Dedifferentiated amniotic fluid mesenchymal stem cell (primary cell): ENCODE results near the gene SYT14.
A peak's percentile ranks its signal among the peaks of the same experiment; 100 is the strongest.
"Not testable (repeated sequence)": the region's sequence is repeated elsewhere in the genome, so short reads cannot be mapped to it uniquely, and the experiment has no call there.

Experiments
- DNase-seq: peaks from one replicate; pipeline ENCODE4 v3.0.0-alpha.2; 2016; ENCODE audit errors: extremely low spot score

Gene SYT14

DNA sequence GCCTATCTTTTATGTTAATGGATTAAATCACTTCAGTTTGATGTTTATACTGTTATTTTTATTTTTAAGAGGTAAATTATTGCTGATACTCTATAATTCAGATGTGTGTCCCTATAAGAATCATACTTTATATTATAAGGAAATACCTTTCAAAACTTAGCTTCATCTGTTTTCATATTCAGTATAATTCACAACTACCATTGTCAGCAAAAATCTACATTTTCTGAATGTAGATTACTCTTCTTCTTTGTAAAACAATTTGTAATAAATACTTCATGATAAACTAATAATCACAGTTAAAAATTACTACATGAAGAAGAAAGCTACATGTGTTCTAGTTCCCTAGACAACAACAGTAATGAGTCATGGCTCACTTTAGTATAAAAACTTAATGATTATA lies 179.2 kb downstream of the SYT14 start:
- DNase-seq: no peak

DNA sequence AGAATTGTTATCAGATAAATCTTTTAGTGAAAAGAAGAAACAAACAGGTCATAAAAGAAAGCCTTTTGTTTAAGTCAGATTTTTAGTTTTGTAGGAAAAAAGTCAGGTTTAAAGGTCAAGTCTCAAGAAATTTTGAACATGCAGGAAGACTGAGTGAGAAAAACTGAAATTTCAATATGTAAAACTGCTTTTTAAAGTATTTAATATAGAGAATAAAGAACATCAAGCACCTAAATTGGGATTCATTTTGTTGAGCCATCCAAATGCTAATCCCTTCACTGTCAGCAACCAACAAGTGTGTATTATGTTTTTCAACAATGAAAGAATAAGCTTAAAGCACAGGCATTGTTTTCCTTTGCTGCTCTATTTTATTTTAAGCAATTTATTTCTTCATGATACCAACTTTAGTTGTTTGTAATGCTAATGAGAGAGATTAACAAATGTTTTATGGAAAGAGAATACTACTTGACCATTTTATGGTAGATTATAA lies 179.7 kb downstream of the SYT14 start:
- DNase-seq: no peak

DNA sequence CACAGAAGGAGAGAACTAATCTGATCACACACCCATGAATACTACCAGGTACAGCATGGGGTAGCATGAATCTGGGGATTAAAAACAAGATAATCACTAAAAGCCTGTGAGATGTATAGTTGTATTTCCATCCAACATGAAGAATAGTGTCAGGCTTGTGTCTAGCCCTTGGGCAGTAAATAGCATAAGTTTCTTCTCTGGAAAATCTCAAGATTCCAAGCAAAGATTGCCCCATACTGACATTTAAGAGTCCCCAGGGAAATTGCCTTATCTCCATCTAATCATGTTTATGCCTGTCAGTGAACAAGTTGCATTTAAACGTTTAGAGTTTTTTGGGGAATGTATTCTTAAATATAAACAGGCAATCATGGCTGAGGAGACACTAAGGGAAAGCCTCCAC lies 185.4 kb downstream of the SYT14 start:
- no peak for DNase-seq

DNA sequence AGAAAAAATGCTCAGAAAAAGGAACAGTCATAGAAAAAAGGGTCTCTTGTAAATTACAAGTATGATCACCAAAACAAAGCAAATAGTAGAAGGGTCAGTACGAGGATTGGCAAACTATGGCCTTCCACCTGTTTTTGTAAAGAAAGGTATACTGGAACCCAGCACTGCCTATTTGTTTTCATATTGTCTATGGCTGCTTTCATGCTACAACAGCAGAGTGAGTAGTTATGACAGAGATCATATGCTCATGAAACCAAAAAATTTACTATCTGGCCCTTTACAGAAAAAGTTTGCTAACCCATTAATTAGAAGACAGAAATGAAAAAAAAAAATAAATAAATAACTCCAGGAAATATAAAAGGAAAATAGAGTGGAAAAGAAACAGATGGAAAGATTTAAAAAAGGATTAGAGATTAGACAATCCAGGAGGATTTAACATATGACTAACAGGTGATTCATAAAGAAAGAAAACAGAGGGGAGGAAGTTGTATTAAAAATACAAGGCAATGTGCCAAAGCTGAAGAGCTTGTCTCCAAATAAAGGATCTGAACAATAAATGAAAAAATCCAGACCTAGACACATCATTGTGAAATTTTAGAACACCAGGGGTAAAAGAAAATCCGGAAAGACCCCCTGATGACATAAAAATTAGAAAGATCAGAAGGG lies 186.0 kb downstream of the SYT14 start:
- DNase-seq: peak; percentile 53

DNA sequence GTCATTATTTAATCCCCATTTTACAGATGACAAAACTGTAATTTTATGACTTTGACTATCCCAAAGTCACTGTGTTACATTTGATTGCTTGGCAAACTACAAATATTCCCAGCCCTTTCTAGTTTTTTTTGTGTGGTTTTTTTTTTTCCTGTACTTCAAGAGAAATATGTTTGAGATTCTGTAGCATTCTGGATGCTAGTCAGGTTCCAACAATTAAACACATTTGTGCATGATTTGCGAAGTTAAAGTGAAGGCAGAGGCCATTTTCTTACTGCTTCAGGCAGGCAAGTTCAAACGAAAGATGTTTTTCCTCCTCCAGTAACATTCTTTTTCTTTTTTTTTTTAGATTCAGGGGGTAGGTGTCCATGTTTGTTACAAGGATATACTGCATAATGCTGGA lies 186.7 kb downstream of the SYT14 start:
- DNase-seq: no peak

- no peak for DNase-seq
These were observed 187.1 kb downstream of the SYT14 start for GRCh38 chr1:210125143-210125542.

DNA sequence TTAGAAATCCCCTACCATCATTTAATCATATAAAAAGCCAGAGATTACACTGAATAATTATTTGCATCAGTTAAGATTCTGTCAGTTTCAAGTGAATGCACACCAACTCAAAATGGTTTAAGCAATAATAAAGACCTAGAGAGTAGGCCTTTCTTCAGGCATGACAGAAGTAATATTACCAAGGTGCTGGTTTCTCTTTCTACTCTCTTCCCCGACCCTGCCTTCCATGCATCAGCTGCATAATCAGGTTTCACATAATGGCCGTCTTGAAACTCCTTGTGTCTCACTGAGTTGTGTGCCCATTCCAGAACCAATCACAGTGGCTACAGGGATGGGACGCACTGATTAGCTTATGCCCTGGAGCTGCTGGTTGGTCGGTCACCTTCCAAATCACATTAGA lies 191.1 kb downstream of the SYT14 start:
- DNase-seq: no peak

DNA sequence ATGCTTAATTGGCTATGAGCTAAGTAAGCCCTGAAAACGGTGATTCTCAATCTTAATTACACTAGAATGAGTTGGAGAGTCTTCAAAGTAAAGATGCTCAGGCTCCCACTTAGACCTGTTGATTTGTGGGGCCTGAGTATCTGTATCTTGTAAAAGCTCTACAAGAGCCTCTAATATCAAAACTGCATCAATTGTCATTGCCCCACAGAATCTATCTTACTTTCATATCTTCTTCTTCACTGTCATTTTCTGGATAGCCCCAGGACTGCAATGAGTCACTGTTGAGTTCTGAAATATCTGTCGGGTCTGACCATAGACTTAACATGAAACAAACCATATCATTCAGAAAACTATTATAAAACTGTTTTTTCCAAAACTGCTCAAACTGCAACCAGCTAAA lies 191.7 kb downstream of the SYT14 start:
- DNase-seq: no peak

DNA sequence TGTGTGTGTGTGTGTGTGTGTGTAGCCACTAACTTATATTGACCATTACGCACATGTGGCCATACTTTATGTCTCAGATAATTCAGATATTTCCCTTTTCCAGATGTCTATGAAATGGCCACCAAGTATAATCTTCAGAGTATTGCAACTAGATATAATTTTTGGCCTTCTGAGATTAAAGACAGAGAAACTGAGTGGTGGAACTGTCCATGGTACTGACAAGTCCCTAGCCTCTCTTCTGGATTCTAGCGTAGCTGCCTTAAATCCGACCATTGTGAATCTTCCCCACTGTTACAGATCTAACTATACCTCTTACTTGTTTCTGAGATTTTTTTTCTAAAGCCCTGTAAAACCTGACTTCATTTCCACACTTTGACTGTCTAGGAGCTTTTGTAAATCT lies 194.6 kb downstream of the SYT14 start:
- DNase-seq: no peak

DNA sequence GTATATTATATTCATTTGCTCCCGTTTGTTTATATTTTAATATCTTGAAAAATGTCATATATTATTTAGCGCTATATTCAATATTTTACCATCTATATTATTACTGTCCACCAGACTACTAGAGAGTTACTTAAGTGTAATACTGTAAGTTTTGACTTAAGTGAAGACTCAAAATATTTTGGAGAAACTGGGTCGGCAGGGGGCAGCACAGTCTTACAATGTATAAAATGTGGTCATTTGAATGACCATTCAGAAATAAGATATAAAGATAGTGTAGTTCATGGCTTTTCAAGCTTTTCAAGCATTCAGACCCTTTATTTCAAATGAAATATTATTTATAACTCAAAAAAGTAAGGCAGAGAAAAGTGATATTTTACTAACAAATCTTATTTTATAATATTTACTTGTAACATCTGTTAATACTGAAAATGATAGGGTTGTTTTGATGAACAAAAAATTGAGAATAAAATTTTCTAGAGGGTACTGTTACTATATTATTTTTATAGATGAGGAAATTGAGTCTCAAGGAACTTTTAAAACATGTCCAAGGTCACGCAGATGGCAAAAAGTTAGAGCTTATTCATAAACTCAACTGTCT lies 205.5 kb downstream of the SYT14 start:
- DNase-seq: peak; percentile 85

DNA sequence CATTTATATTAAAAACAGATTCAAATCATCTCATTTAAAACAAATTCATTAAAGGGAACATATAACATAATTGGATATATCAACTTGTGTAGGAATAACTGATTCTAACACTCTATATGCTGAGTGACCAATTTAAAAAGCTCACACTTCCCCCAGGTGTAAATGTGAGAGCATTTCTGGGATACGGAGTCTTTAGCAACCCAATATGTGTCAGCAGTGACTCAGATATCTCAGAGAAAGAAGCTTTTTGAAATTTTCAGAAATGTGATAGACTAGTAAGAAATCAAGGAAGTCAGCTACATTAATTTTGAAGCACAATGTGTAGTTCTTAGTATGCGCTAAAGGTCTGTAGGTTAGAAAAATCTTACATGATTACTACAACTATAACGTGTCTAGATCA lies 206.7 kb downstream of the SYT14 start:
- no peak for DNase-seq

GRCh38 chr1:210151052-210151672 lies 213.1 kb downstream of the SYT14 start:
- DNase-seq: no peak

- no peak for DNase-seq
These were observed 221.2 kb downstream of the SYT14 start for GRCh38 chr1:210159211-210159610.

DNA sequence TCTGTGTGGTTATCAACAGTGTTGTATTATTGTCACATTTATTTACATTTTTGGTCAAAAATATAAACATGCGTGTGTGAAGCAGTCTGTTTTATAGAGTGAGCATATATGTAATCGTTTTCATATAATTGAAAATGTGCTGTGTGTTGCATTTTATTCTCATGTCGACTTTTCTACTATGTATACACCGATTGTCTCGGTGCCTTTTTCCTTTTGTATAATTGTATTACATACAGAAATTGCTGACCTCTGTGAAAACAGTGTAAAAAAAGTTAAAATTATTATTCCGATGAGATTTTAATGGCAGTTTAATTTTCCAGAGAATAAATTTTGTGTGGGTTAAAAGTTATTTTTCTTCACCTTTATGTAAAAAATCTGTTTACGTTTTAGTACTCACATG lies 232.2 kb downstream of the SYT14 start:
- no peak for DNase-seq

GRCh38 chr1:210174133-210174532 lies 236.1 kb downstream of the SYT14 start:
- DNase-seq: no peak

GRCh38 chr1:210185063-210185462 lies 247.0 kb downstream of the SYT14 start:
- DNase-seq: no peak

DNA sequence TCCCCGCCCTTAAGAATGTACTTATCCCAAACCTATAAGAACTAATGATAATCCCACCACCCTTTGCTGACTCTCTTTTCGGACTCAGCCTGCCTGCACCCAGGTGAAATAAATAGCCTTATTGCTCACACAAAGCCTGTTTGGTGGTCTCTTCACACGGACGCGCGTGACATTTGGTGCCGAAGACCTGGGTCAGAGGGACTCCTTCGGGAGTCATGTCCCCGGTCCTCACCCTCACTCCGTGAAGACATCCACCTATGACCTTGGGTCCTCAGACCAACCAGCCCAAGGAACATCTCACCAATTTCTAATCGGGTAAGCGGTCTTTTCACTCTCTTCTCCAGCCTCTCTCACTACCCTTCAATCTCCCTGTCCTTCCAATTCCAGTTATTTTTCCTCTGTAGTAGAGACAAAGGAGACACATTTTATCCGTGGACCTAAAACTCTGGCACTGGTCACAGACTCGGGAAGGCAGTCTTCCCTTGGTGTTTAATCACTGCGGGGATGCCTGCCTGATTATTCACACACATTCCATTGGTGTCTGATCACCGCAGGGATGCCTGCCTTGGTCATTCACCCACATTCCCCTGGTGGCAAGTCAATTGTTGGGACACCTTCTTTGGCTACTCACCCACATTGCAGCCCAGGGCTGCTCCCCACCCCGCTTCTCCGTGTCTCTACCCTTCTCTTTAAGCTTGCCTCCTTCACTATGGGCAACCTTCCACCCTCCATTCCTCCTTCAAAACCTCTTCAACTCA lies 250.0 kb downstream of the SYT14 start:
- DNase-seq: peak; percentile 44

GRCh38 chr1:210189426-210189825 lies 251.4 kb downstream of the SYT14 start:
- DNase-seq: no peak

DNA sequence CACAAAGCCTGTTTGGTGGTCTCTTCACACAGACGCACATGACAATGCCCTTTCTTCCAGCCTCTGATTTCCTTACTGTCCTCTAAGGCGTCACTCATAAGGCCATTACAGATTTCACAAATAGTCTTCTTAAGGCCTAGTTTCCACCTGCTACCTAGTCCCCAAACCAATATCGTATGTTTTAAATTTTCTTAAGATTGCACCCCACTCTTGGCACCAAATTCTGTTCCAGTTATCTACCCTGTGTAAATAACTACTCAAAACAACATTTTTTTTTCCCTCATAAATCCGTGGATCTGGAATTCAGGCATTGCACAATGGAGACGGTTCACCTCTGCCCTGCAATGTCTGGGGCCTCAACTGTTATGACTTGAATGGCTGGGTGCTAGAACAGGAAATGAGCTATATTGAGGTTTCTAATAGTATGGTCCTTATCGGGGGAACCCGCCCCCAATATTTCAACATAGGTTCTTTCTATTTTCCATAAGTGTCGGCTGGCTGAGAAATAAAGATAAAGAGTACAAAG lies 257.7 kb downstream of the SYT14 start:
- no peak for DNase-seq

DNA sequence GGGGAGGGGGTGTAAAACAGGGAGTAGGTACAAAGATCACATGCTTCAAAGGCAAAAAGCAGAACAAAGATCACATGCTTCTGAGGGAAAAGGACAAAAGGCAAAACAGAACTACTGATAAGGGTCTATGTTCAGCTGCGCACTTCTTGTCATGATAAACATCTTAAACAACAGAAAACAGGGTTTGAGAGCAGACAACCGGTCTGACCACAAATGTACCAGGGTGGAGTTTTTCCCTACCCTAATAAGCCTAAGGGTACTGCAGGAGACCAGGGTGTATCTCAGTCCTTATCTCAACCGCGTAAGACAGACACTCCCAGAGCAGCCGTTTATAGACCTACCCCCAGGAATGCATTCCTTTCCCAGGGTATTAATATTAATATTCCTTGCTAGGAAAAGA lies 258.2 kb downstream of the SYT14 start:
- DNase-seq: not testable (repeated sequence)

GRCh38 chr1:210198840-210199239 lies 260.8 kb downstream of the SYT14 start:
- no peak for DNase-seq

- no peak for DNase-seq
These were observed 262.2 kb downstream of the SYT14 start for GRCh38 chr1:210200124-210200736.
